Neuron (in vitro differentiated cells): ENCODE results near the gene EFNA3.

ENCODE experiments used
- H2AFZ ChIP-seq: one replicate; pipeline ENCODE4 v1.6.1; 2013; ENCODE audit warnings: low read depth, mild to moderate bottlenecking, inconsistent platforms, low read length, moderate library complexity
- H3K27me3 ChIP-seq: one replicate; pipeline ENCODE4 v1.6.1; 2013; ENCODE audit warnings: low read length; ENCODE audit not compliant: insufficient read depth
- H3K36me3 ChIP-seq: one replicate; pipeline ENCODE4 v1.6.1; 2013; ENCODE audit warnings: low read length; ENCODE audit not compliant: insufficient read depth
- H3K4me1 ChIP-seq: one replicate; pipeline ENCODE4 v1.6.1; 2013; ENCODE audit warnings: low read length; ENCODE audit not compliant: insufficient read depth
- H3K4me3 ChIP-seq: 2 replicates; pipeline ENCODE4 v1.5.1; 2013; ENCODE audit warnings: mild to moderate bottlenecking, low read length, moderate library complexity
- H3K9me3 ChIP-seq: one replicate; pipeline ENCODE4 v1.6.1; 2013; ENCODE audit warnings: low read length

The EFNA3 gene

GRCh38 chr1:155134322-155134721 is 55.7 kb downstream of the EFNA3 start:
- Histone ChIP-seq H2AFZ (no peak overlapping the region), H3K4me3 (peak overlapping the region; percentile 91), H3K4me1 (peaks cover 31% of the 10 kb centered on the region), H3K9me3 (no peaks in the 10 kb centered on the region), H3K36me3 (peaks cover 7% of the 10 kb centered on the region), H3K27me3 (peaks cover 5% of the 10 kb centered on the region)

GRCh38 chr1:155134880-155135414 is 56.3 kb downstream of the EFNA3 start:
- Histone ChIP-seq H3K4me3 (peak overlapping the region; percentile 91), H3K27me3 (no peaks in the 10 kb centered on the region), H2AFZ (peak overlapping the region; percentile 56)

GRCh38 chr1:155135415-155136028 is 56.9 kb downstream of the EFNA3 start, which contains the start of gene SLC50A1:
TSS of gene SLC50A1 (plus strand) at chr1:155135852. CDS start at chr1:155135912, 60 bp downstream.
- peaks cover 7% of the 10 kb centered on the region for H3K36me3 ChIP-seq
- no peaks in the 10 kb centered on the region for H3K27me3 ChIP-seq
- H3K9me3 ChIP-seq, result no peaks in the 10 kb centered on the region
- peak within 1 kb of the TSS; percentile 91 for H3K4me3 ChIP-seq
- peaks cover 24% of the 10 kb centered on the region for H3K4me1 ChIP-seq
- peak within 1 kb of the TSS; percentile 56 for H2AFZ ChIP-seq

More at GRCh38 chr1:155134880-155135414, 56.3 kb downstream of the EFNA3 start:
- Histone ChIP-seq H3K4me1 (peaks cover 28% of the 10 kb centered on the region), H3K36me3 (peaks cover 7% of the 10 kb centered on the region), H3K9me3 (no peaks in the 10 kb centered on the region)

DNA sequence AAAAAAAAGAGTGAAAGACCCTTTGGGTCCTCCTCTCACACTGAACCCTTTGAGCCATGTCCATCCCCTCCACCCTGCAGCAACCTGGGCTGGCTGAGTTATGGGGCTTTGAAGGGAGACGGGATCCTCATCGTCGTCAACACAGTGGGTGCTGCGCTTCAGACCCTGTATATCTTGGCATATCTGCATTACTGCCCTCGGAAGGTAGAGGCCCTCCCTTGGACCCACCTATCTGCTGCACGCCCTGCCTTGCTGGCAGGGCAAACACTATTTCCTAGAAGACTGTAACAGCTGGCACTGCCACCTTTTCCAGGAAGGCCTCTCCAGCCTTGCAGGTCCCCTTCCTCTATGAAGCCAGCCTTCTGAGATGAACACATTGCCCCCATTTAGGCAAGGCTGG is 58.1 kb downstream of the EFNA3 start:
- Histone ChIP-seq H3K27me3 (no peaks in the 10 kb centered on the region), H3K9me3 (no peaks in the 10 kb centered on the region), H3K36me3 (peaks cover 7% of the 10 kb centered on the region), H3K4me3 (peak overlapping the region; percentile 7), H2AFZ (no peak overlapping the region), H3K4me1 (peaks cover 23% of the 10 kb centered on the region)
